K562 (cell line): ENCODE results near the gene MAB21L3. TPM values are rescaled to one million over a fixed set of nuclear protein-coding genes. Genes with fewer than 3 reads are reported as not detected.

Experiments
- CCAR2 ChIP-seq: fragments of 200-400 bp; formaldehyde crosslinking; IDR thresholded peaks from 2 replicates; pipeline ENCODE4 v1.6.1; 2017; ENCODE audit warnings: mild to moderate bottlenecking, low read depth, low read length
- FOXP1 ChIP-seq: sonication (generic); formaldehyde crosslinking; IDR thresholded peaks from 2 replicates; pipeline ENCODE4 v1.8.0; 2022; ENCODE audit warnings: mild to moderate bottlenecking, missing genetic modification reagents
- polyA plus RNA-seq, 8 experiments: library from polyadenylated mRNA; depleted of rRNA in 4 of 8; stranded (reverse) in 5 of 8; unstranded in 3 of 8; fragments of >200 nt; fragmentation: Nextera tagmentation in 2 of 8; fragmentation: Illumina TruSeq in 1 of 8; extraction: Ambion mirVana in 2 of 8; extraction: Trizol in 1 of 8; gene quantifications; 2 replicates each; pipeline versions ENCODE4 v1.2.1 to v1.2.3, GENCODE V29; 2011 to 2014; ENCODE audit warnings: inconsistent platforms in 1 of 8, missing spikeins in 1 of 8
- total RNA-seq, 7 experiments: library from RNA; depleted of rRNA in 6 of 7; stranded (reverse); fragments of >200 nt in 6 of 7; fragmentation: Illumina TruSeq in 2 of 7; extraction: Trizol in 2 of 7; gene quantifications; 2 replicates each; pipeline versions ENCODE4 v1.2.1 to v1.2.3, GENCODE V29; 2011 to 2021; ENCODE audit warnings: low replicate concordance in 1 of 7
- TF ChIP-seq, protein P1 (sequence below): fragments of 450-650 bp; formaldehyde crosslinking; IDR thresholded peaks from 2 replicates; pipeline ENCODE4 v1.4.0; 2022; ENCODE audit warnings: missing genetic modification characterization
- TF ChIP-seq, protein P2 (sequence below): IDR thresholded peaks from 3 replicates; pipeline ENCODE4 v1.6.1; 2011; ENCODE audit warnings: borderline replicate concordance, mild to moderate bottlenecking; ENCODE audit not compliant: insufficient read length, insufficient read depth

The MAB21L3 gene
- total and polyA plus RNA-seq, 9 of the 15 experiments (the other 6 are each of a cell fraction or from before 2014, with no cell fraction given), result not detected

- TF ChIP-seq, protein P1, sequence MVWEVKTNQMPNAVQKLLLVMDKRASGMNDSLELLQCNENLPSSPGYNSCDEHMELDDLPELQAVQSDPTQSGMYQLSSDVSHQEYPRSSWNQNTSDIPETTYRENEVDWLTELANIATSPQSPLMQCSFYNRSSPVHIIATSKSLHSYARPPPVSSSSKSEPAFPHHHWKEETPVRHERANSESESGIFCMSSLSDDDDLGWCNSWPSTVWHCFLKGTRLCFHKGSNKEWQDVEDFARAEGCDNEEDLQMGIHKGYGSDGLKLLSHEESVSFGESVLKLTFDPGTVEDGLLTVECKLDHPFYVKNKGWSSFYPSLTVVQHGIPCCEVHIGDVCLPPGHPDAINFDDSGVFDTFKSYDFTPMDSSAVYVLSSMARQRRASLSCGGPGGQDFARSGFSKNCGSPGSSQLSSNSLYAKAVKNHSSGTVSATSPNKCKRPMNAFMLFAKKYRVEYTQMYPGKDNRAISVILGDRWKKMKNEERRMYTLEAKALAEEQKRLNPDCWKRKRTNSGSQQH (CRISPR knock-in tag), result no peak
- TF ChIP-seq FOXP1 (CRISPR knock-in tag), result no peak
- no peak for TF ChIP-seq CCAR2
- TF ChIP-seq, protein P2, sequence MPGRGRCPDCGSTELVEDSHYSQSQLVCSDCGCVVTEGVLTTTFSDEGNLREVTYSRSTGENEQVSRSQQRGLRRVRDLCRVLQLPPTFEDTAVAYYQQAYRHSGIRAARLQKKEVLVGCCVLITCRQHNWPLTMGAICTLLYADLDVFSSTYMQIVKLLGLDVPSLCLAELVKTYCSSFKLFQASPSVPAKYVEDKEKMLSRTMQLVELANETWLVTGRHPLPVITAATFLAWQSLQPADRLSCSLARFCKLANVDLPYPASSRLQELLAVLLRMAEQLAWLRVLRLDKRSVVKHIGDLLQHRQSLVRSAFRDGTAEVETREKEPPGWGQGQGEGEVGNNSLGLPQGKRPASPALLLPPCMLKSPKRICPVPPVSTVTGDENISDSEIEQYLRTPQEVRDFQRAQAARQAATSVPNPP, result no peak
These were observed 20.8 kb downstream of the MAB21L3 start (continued) for GRCh38 chr1:116131866-116132605.
